ENCODE measurements around the gene ZNF444.

Gene ZNF444

GRCh38 chr19:56094449-56094848, 46.6 kb upstream of the ZNF444 start:
- Histone ChIP-seq H3K4me1 (ENCODE audit: insufficient read depth, low read length, poor library complexity, severe bottlenecking) (no peaks in the 10 kb centered on the region), H3F3A (ENCODE audit: low read depth) (no peaks in the 10 kb centered on the region), H3K9ac (ENCODE audit: low read depth, low read length, poor library complexity, severe bottlenecking) (no peak overlapping the region), H3K79me2 (ENCODE audit: insufficient read depth, low read length) (peaks cover 17% of the 10 kb centered on the region; the same call in 1 of the 2 replicates), H3K9me2 (replicated peaks; ENCODE audit: low read depth, low read length) (no peaks in the 10 kb centered on the region), H4K20me1 (ENCODE audit: insufficient read depth, low read length, poor library complexity, severe bottlenecking) (peaks cover 11% of the 10 kb centered on the region), H3K4me3 (ENCODE audit: low read length, poor library complexity, severe bottlenecking) (no peak overlapping the region), H3K36me3 (ENCODE audit: insufficient read depth, low read length) (peaks cover 26% of the 10 kb centered on the region; the same call in 1 of the 2 replicates), H2AFZ (ENCODE audit: low read length) (no peak overlapping the region), H3K4me2 (ENCODE audit: low read depth, low read length, poor library complexity, severe bottlenecking) (no peak overlapping the region), H3K9me3 (ENCODE audit: insufficient read depth, low read depth, low read length) (no peaks in the 10 kb centered on the region), H3K27me3 (ENCODE audit: insufficient read depth, low read length, poor library complexity, severe bottlenecking) (no peaks in the 10 kb centered on the region)
- TF ChIP-seq CTCF (conservative IDR thresholded peaks at IDR 0.05; ENCODE audit: low read length), result no peak
- no peak for TF ChIP-seq EZH2phosphoT487 (IDR thresholded peaks at IDR 0.05; ENCODE audit: borderline replicate concordance)

DNA sequence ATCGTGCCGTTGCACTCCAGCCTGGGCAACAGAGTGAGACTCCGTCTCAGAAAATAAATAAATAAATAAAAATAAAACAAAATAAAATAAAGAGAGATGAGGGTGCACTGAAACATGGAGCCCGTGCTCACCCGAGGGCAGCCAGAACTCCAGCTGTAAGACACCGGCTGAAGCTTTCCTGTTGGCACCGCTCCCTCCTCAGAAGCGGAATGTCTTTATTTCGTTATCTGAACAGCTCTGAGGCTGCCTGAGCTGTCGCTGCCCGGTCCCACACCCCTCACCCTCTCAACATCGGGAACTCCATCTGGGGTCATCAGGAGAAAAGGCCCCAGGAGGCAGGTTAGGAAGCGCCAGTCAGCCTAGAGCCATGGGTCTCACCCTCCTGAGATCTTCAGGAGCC, 44.4 kb upstream of the ZNF444 start:
- Histone ChIP-seq H3K9ac (ENCODE audit: low read depth, low read length, poor library complexity, severe bottlenecking) (no peak overlapping the region), H3K4me3 (ENCODE audit: low read length, poor library complexity, severe bottlenecking) (no peak overlapping the region), H3K9me3 (ENCODE audit: insufficient read depth, low read depth, low read length) (no peaks in the 10 kb centered on the region), H3K27me3 (ENCODE audit: insufficient read depth, low read length, poor library complexity, severe bottlenecking) (no peaks in the 10 kb centered on the region), H4K20me1 (ENCODE audit: insufficient read depth, low read length, poor library complexity, severe bottlenecking) (peaks cover 4% of the 10 kb centered on the region), H2AFZ (ENCODE audit: low read length) (no peak overlapping the region), H3K4me1 (ENCODE audit: insufficient read depth, low read length, poor library complexity, severe bottlenecking) (no peaks in the 10 kb centered on the region), H3K9me2 (replicated peaks; ENCODE audit: low read depth, low read length) (no peaks in the 10 kb centered on the region), H3K36me3 (ENCODE audit: insufficient read depth, low read length) (peaks cover 46% of the 10 kb centered on the region; the same call in 1 of the 2 replicates), H3K79me2 (ENCODE audit: insufficient read depth, low read length) (peaks cover 10% of the 10 kb centered on the region; the same call in 1 of the 2 replicates), H3K4me2 (ENCODE audit: low read depth, low read length, poor library complexity, severe bottlenecking) (no peak overlapping the region), H3F3A (ENCODE audit: low read depth) (no peaks in the 10 kb centered on the region)
- TF ChIP-seq EZH2phosphoT487 (IDR thresholded peaks at IDR 0.05; ENCODE audit: borderline replicate concordance) (no peak), CTCF (conservative IDR thresholded peaks at IDR 0.05; ENCODE audit: low read length) (no peak)

GRCh38 chr19:56097306-56097705, 43.8 kb upstream of the ZNF444 start:
- Histone ChIP-seq H3K9me2 (replicated peaks; ENCODE audit: low read depth, low read length) (no peaks in the 10 kb centered on the region), H3K9me3 (ENCODE audit: insufficient read depth, low read depth, low read length) (no peaks in the 10 kb centered on the region), H3K9ac (ENCODE audit: low read depth, low read length, poor library complexity, severe bottlenecking) (no peak overlapping the region), H3K4me1 (ENCODE audit: insufficient read depth, low read length, poor library complexity, severe bottlenecking) (no peaks in the 10 kb centered on the region), H3K4me3 (ENCODE audit: low read length, poor library complexity, severe bottlenecking) (no peak overlapping the region), H3K79me2 (ENCODE audit: insufficient read depth, low read length) (peaks cover 8% of the 10 kb centered on the region; the same call in 1 of the 2 replicates), H3K4me2 (ENCODE audit: low read depth, low read length, poor library complexity, severe bottlenecking) (no peak overlapping the region), H3K27me3 (ENCODE audit: insufficient read depth, low read length, poor library complexity, severe bottlenecking) (no peaks in the 10 kb centered on the region), H4K20me1 (ENCODE audit: insufficient read depth, low read length, poor library complexity, severe bottlenecking) (peaks cover 7% of the 10 kb centered on the region), H3K36me3 (ENCODE audit: insufficient read depth, low read length) (peaks cover 53% of the 10 kb centered on the region; the same call in 1 of the 2 replicates), H2AFZ (ENCODE audit: low read length) (no peak overlapping the region), H3F3A (ENCODE audit: low read depth) (no peaks in the 10 kb centered on the region)
- TF ChIP-seq EZH2phosphoT487 (IDR thresholded peaks at IDR 0.05; ENCODE audit: borderline replicate concordance), result no peak
- no peak for TF ChIP-seq CTCF (conservative IDR thresholded peaks at IDR 0.05; ENCODE audit: low read length)
